Suprapubic skin (tissue), 4 donors: ENCODE results near the gene OASL. TPM values are rescaled to one million over a fixed set of nuclear protein-coding genes. Genes with fewer than 3 reads are reported as not detected.

Experiments used
- DNase-seq, 2 donors: peaks; one replicate each; pipeline ENCODE4 v3.0.0-alpha.2; 2019; ENCODE audit warnings: low spot score in 2 of 2
- H3K27ac ChIP-seq: fragments of 200-600 bp; sonication (generic); one replicate; pipeline ENCODE4 v1.5.1; 2019
- H3K27me3 ChIP-seq: fragments of 200-600 bp; sonication (generic); one replicate; pipeline ENCODE4 v1.5.1; 2019
- H3K36me3 ChIP-seq: fragments of 200-600 bp; sonication (generic); one replicate; pipeline ENCODE4 v1.5.1; 2019
- H3K4me1 ChIP-seq: fragments of 200-600 bp; sonication (generic); one replicate; pipeline ENCODE4 v1.5.1; 2019
- H3K4me3 ChIP-seq: fragments of 200-600 bp; sonication (generic); one replicate; pipeline ENCODE4 v1.5.1; 2019; ENCODE audit warnings: mild to moderate bottlenecking
- H3K9me3 ChIP-seq: fragments of 200-600 bp; sonication (generic); one replicate; pipeline ENCODE4 v1.5.1; 2019
- EP300 ChIP-seq: sonication (generic); formaldehyde crosslinking; IDR thresholded peaks from one replicate; pipeline ENCODE4 v1.6.1; 2017; ENCODE audit warnings: antibody characterized with exemption
- POLR2A ChIP-seq, 2 donors: fragments of 450-650 bp; IDR thresholded peaks; one replicate each; pipeline ENCODE4 v1.6.1; 2017; ENCODE audit warnings: antibody characterized with exemption in 2 of 2, mild to moderate bottlenecking in 2 of 2, moderate library complexity in 2 of 2
- POLR2AphosphoS5 ChIP-seq, 3 donors: sonication (generic); formaldehyde crosslinking; IDR thresholded peaks; one replicate each; pipeline ENCODE4 v1.6.1; 2017; ENCODE audit warnings: antibody characterized with exemption in 3 of 3
- WGBS: methylation state at CpG from one replicate; pipeline ENCODE4 v1.1.5; 2018; 5-methylcytosine and 5-hydroxymethylcytosine counted together
- total RNA-seq, 4 donors: library from RNA; depleted of rRNA; stranded (reverse); fragments of >200 nt; gene quantifications; one replicate each; pipeline ENCODE4 v1.1.0, GENCODE V29; 2016
- TF ChIP-seq, protein P1 (sequence below), 2 donors: fragments of 200-600 bp in 1 of 2; fragments of 450-650 bp in 1 of 2; sonication (generic) in 1 of 2; IDR thresholded peaks; one replicate each; pipeline ENCODE4 v1.5.1; 2016 to 2019; ENCODE audit warnings: antibody characterized with exemption in 2 of 2, mild to moderate bottlenecking in 1 of 2, moderate library complexity in 1 of 2

OASL gene
- total RNA-seq, 4 donors from 2014 or later: 0.53 to 0.91 (median 0.64) TPM; not detected in 1

DNA sequence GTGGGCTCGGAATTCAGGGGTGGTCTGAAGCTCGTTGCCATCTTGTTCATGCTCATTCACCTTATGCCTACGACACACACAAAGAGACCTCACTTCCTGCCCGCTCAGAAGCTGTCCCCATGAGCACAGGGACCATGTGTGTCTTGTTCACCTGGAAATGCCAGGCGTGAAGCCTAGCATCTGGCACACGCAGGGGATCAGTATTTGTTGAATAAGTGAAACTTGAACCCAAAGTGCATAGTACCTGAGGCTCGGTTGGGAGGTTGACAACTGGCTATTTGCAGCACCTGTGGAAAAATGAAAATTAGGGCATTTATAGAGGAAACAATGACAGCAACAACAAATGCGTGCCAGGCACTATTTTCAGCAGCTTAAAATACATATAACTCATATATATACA, 28.2 kb downstream of the OASL start:
- 94% methylated on average over 8 of the region's 8 CpGs for WGBS
- TF ChIP-seq, protein P1, sequence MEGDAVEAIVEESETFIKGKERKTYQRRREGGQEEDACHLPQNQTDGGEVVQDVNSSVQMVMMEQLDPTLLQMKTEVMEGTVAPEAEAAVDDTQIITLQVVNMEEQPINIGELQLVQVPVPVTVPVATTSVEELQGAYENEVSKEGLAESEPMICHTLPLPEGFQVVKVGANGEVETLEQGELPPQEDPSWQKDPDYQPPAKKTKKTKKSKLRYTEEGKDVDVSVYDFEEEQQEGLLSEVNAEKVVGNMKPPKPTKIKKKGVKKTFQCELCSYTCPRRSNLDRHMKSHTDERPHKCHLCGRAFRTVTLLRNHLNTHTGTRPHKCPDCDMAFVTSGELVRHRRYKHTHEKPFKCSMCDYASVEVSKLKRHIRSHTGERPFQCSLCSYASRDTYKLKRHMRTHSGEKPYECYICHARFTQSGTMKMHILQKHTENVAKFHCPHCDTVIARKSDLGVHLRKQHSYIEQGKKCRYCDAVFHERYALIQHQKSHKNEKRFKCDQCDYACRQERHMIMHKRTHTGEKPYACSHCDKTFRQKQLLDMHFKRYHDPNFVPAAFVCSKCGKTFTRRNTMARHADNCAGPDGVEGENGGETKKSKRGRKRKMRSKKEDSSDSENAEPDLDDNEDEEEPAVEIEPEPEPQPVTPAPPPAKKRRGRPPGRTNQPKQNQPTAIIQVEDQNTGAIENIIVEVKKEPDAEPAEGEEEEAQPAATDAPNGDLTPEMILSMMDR (IDR thresholded peaks at IDR 0.05): no peak
- TF ChIP-seq POLR2A (IDR thresholded peaks at IDR 0.05) (no peak), POLR2AphosphoS5 (IDR thresholded peaks at IDR 0.05) (no peak), EP300 (no peak)
- peaks cover 52% of the 10 kb centered on the region for H3K36me3 ChIP-seq
- H3K4me3 ChIP-seq: no peak overlapping the region
- no peaks in the 10 kb centered on the region for H3K27me3 ChIP-seq
- no peak for DNase-seq
- no peaks in the 10 kb centered on the region for H3K9me3 ChIP-seq
- H3K4me1 ChIP-seq: peaks cover 11% of the 10 kb centered on the region
- no peak overlapping the region for H3K27ac ChIP-seq

DNA sequence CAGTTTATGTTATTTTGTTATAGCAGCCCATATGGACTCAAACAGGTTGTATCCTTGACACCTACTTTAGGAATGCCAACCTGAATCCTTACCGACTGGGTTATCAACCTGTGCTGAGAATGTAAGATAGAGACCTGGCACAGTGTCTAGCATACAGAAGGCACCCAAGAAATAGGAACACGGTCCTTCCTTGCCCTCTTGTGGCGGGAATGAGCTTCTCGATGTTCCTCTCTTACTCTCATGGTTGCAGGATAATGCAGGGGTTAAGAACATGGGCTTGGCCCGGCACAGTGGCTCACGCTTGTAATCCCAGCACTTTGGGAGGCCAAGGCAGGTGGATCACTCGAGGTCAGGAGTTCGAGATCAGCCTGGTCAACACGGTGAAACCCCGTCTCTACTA, 29.3 kb downstream of the OASL start:
- no peaks in the 10 kb centered on the region for H3K9me3 ChIP-seq
- no peaks in the 10 kb centered on the region for H3K27me3 ChIP-seq
- H3K27ac ChIP-seq: no peak overlapping the region
- H3K4me1 ChIP-seq: no peaks in the 10 kb centered on the region
- no peak for DNase-seq
- H3K36me3 ChIP-seq: peaks cover 54% of the 10 kb centered on the region
- TF ChIP-seq POLR2AphosphoS5 (IDR thresholded peaks at IDR 0.05) (no peak), POLR2A (IDR thresholded peaks at IDR 0.05) (no peak)
- TF ChIP-seq, protein P1 (IDR thresholded peaks at IDR 0.05): peak in 1 of 2 donors; percentile 30
- no peak overlapping the region for H3K4me3 ChIP-seq
- WGBS: 57% methylated on average over 9 of the region's 10 CpGs

- H3K9me3 ChIP-seq: no peaks in the 10 kb centered on the region
- no peak for DNase-seq
- no peak overlapping the region for H3K4me3 ChIP-seq
- peaks cover 66% of the 10 kb centered on the region for H3K36me3 ChIP-seq
- H3K4me1 ChIP-seq: no peaks in the 10 kb centered on the region
- TF ChIP-seq POLR2A (IDR thresholded peaks at IDR 0.05) (no peak), EP300 (no peak), POLR2AphosphoS5 (IDR thresholded peaks at IDR 0.05) (no peak)
- TF ChIP-seq, protein P1 (IDR thresholded peaks at IDR 0.05): no peak
- 87% methylated on average over 8 of the region's 8 CpGs for WGBS
- no peaks in the 10 kb centered on the region for H3K27me3 ChIP-seq
- H3K27ac ChIP-seq: no peak overlapping the region
Measured at GRCh38 chr12:121008347-121009098, 30.5 kb downstream of the OASL start.

- TF ChIP-seq, protein P1 (IDR thresholded peaks at IDR 0.05): peak in 1 of 2 donors; percentile 42
- TF ChIP-seq EP300: no peak
- no peaks in the 10 kb centered on the region for H3K9me3 ChIP-seq
- H3K4me3 ChIP-seq: no peak overlapping the region
- peaks cover 67% of the 10 kb centered on the region for H3K36me3 ChIP-seq
- no peaks in the 10 kb centered on the region for H3K27me3 ChIP-seq
- no peak for DNase-seq
- WGBS: 78% methylated on average over 7 of the region's 9 CpGs
- no peaks in the 10 kb centered on the region for H3K4me1 ChIP-seq
- no peak overlapping the region for H3K27ac ChIP-seq
Measured at GRCh38 chr12:121005346-121005815, 33.7 kb downstream of the OASL start.

GRCh38 chr12:121004253-121004815, 34.7 kb downstream of the OASL start:
- no peaks in the 10 kb centered on the region for H3K4me1 ChIP-seq
- no peak overlapping the region for H3K27ac ChIP-seq
- no peaks in the 10 kb centered on the region for H3K9me3 ChIP-seq
- no peak for DNase-seq
- no peak overlapping the region for H3K4me3 ChIP-seq
- 94% methylated on average over 16 of the region's 16 CpGs for WGBS
- no peaks in the 10 kb centered on the region for H3K27me3 ChIP-seq
- H3K36me3 ChIP-seq: peaks cover 56% of the 10 kb centered on the region
- no peak for TF ChIP-seq POLR2A (IDR thresholded peaks at IDR 0.05)
- TF ChIP-seq EP300: no peak
- TF ChIP-seq, protein P1 (IDR thresholded peaks at IDR 0.05): no peak
- no peak for TF ChIP-seq POLR2AphosphoS5 (IDR thresholded peaks at IDR 0.05)
